Panc1 (cell line): ENCODE results near the gene NAA16. TPM values are rescaled to one million over a fixed set of nuclear protein-coding genes. Genes with fewer than 3 reads are reported as not detected.

ENCODE experiments used
- ATAC-seq: fragments of 200-7000 bp; cut with Tn5 transposase; 2 replicates; pipeline ENCODE4 v1.9.1; 2020; ENCODE audit warnings: mild to moderate bottlenecking, moderate library complexity
- BruUV-seq: library from RNA; stranded (reverse); fragments of 400-500 nt; replicated peaks from 2 replicates; lab custom pipeline; 2021; lab: Mats Ljungman, UMichigan
- CTCF ChIA-PET: fragments of 300-600 bp; sonication (Branson Sonifier 250); formaldehyde crosslinking; loops from one replicate; lab custom pipeline; 2022; ENCODE audit warnings: antibody characterized with exemption; lab: Charles Lee
- POLR2A ChIA-PET: fragments of 300-600 bp; sonication (Branson Sonifier 250); formaldehyde crosslinking; loops from one replicate; lab custom pipeline; 2022; ENCODE audit warnings: antibody characterized with exemption; lab: Charles Lee
- DNase-seq: peaks from one replicate; pipeline ENCODE4 v3.0.0-alpha.2; 2010; ENCODE audit warnings: low read depth, low spot score
- H3K27ac ChIP-seq: 2 replicates; pipeline ENCODE4 v1.5.1; 2011; ENCODE audit warnings: mild to moderate bottlenecking, low read length, inconsistent platforms
- H3K27me3 ChIP-seq: fragments of 200-500 bp; sonication (Bioruptor generic); 2 replicates; pipeline ENCODE4 v1.6.0; 2014; ENCODE audit warnings: low read length, inconsistent platforms; ENCODE audit not compliant: control insufficient read depth, insufficient read depth
- H3K36me3 ChIP-seq: fragments of 200-500 bp; sonication (Bioruptor generic); 2 replicates; pipeline ENCODE4 v1.5.1; 2014; ENCODE audit warnings: inconsistent platforms, mild to moderate bottlenecking, low read length, moderate library complexity; ENCODE audit not compliant: control insufficient read depth, insufficient read depth
- H3K4me1 ChIP-seq: 2 replicates; pipeline ENCODE4 v1.5.1; 2011; ENCODE audit warnings: inconsistent platforms, mild to moderate bottlenecking, low read length, moderate library complexity; ENCODE audit not compliant: control insufficient read depth, insufficient read depth
- H3K4me3 ChIP-seq, 2 experiments: 2 replicates each; pipeline ENCODE4 v1.5.1; 2011 to 2012; ENCODE audit warnings: low read depth in 2 of 2, low read length in 2 of 2, mild to moderate bottlenecking in 2 of 2, inconsistent platforms in 1 of 2, moderate library complexity in 1 of 2
- H3K9me3 ChIP-seq: fragments of 200-500 bp; sonication (Bioruptor generic); 2 replicates; pipeline ENCODE4 v1.5.1; 2014; ENCODE audit warnings: low read depth, mild to moderate bottlenecking, inconsistent platforms, low read length, moderate library complexity; ENCODE audit not compliant: control insufficient read depth, insufficient read depth
- CTCF ChIP-seq: fragments of 450-650 bp; IDR thresholded peaks from 2 replicates; pipeline ENCODE4 v1.5.1; 2017; ENCODE audit warnings: mild to moderate bottlenecking
- POLR2AphosphoS5 ChIP-seq: IDR thresholded peaks from 2 replicates; pipeline ENCODE4 v1.6.1; 2012; ENCODE audit warnings: mild to moderate bottlenecking, low read depth, low read length, moderate library complexity
- REST ChIP-seq, 2 experiments: IDR thresholded peaks; 2 replicates each; pipeline ENCODE4 v1.6.1; 2011 to 2012; ENCODE audit warnings: low read depth in 2 of 2, control low read depth in 1 of 2, low read length in 1 of 2, mild to moderate bottlenecking in 1 of 2, moderate library complexity in 1 of 2; ENCODE audit not compliant: insufficient read depth in 1 of 2
- SIN3A ChIP-seq: IDR thresholded peaks from 2 replicates; pipeline ENCODE4 v1.6.1; 2012; ENCODE audit warnings: low read depth, mild to moderate bottlenecking, low read length, moderate library complexity, borderline replicate concordance; ENCODE audit not compliant: insufficient read depth
- TCF7L2 ChIP-seq: IDR thresholded peaks from 2 replicates; pipeline ENCODE4 v1.6.1; 2011; ENCODE audit warnings: mild to moderate bottlenecking, low read depth, low read length, inconsistent platforms
- in situ Hi-C: cut with HindIII; loops from 2 replicates; pipeline ENCODE4 v1.10.0; 2016; ENCODE audit warnings: low sequenced_read_pairs, low pct_unique_long_range_greater_than_20kb
- intact Hi-C: fragments of 100-400 bp; cut with micrococcal nuclease; formaldehyde crosslinking; loops from one replicate; pipeline ENCODE4 v1.10.0; 2022; ENCODE audit not compliant: unreplicated experiment
- total RNA-seq: library from RNA; stranded (reverse); gene quantifications from one replicate; pipeline ENCODE4 v1.2.1, GENCODE V29; 2021; ENCODE audit not compliant: unreplicated experiment

The NAA16 gene
- total RNA-seq, 1 experiment from 2014 or later = 24.2 TPM

GRCh38 chr13:41405367-41405766, 94.3 kb downstream of the NAA16 start:
- in situ Hi-C loops (no loop called here), intact Hi-C loops (no loop called here)
- DNase-seq (no peak), ATAC-seq (no peak)
- ChIA-PET CTCF (no interaction called here), POLR2A (no interaction called here)
- no TSS peak for BruUV-seq
- Histone ChIP-seq H3K4me3 (no peak overlapping the region), H3K27me3 (no peaks in the 10 kb centered on the region), H3K4me1 (no peaks in the 10 kb centered on the region; the same call in 1 of the 2 replicates), H3K36me3 (no peaks in the 10 kb centered on the region), H3K27ac (no peak overlapping the region), H3K9me3 (no peaks in the 10 kb centered on the region)
- TF ChIP-seq REST (IDR thresholded peaks at IDR 0.05; ENCODE audit: insufficient read depth in 1 of 2, low read depth in 2 of 2, low read length in 1 of 2) (no peak), POLR2AphosphoS5 (no peak), SIN3A (no peak), TCF7L2 (no peak), CTCF (no peak)

GRCh38 chr13:41407380-41407779, 96.3 kb downstream of the NAA16 start:
- ATAC-seq (no peak), DNase-seq (no peak)
- Histone ChIP-seq H3K36me3 (no peaks in the 10 kb centered on the region), H3K27ac (no peak overlapping the region), H3K4me3 (no peak overlapping the region), H3K27me3 (no peaks in the 10 kb centered on the region), H3K4me1 (no peaks in the 10 kb centered on the region), H3K9me3 (no peaks in the 10 kb centered on the region)
- POLR2A ChIA-PET = no interaction called here
- intact Hi-C loops = no loop called here
- CTCF ChIA-PET = no interaction called here
- BruUV-seq = no TSS peak
- TF ChIP-seq TCF7L2 (no peak), POLR2AphosphoS5 (no peak), CTCF (no peak), REST (IDR thresholded peaks at IDR 0.05; ENCODE audit: insufficient read depth in 1 of 2, low read depth in 2 of 2, low read length in 1 of 2) (no peak), SIN3A (no peak)
- in situ Hi-C loops = no loop called here
